Measurements from ENCODE around the gene ARPC2. TPM values are rescaled to one million over a fixed set of nuclear protein-coding genes. Genes with fewer than 3 reads are reported as not detected.

The ARPC2 gene
- total RNA-seq, 1 experiment from 2014 or later: 499 TPM

DNA sequence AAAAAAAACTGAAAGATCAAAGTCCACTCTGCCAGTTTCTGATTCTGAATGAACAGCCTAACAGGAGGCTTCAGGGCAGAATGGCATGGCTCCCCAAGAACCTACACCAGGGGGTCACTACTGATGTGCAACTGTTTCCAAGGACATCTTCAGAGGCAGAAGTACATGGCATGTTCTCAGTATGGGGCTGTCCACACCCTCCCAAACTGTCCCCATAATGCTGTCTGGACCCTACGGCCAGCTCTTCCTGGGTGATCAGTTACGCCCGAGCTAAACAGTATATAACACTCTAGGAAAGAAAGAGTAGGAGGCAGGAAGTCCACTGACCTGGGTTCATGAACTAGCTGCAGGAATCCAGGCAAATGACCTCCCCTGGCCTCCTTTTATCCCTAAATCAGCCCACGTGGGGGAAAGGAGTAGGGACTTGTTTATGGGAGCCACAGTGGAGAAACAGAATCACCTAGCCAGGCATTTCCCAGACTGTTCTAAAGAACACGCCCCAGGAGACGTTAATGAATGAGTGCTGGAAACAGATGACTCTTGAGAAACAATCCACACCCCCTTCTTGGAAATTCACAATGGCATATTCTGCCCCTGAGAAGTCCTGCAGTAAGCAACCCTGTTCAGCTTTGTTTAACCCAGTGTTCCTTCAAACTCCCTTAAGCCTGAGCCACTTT is 72.8 kb downstream of the ARPC2 start:
- peak; percentile 41 for DNase-seq (ENCODE audit: low read depth)

DNA sequence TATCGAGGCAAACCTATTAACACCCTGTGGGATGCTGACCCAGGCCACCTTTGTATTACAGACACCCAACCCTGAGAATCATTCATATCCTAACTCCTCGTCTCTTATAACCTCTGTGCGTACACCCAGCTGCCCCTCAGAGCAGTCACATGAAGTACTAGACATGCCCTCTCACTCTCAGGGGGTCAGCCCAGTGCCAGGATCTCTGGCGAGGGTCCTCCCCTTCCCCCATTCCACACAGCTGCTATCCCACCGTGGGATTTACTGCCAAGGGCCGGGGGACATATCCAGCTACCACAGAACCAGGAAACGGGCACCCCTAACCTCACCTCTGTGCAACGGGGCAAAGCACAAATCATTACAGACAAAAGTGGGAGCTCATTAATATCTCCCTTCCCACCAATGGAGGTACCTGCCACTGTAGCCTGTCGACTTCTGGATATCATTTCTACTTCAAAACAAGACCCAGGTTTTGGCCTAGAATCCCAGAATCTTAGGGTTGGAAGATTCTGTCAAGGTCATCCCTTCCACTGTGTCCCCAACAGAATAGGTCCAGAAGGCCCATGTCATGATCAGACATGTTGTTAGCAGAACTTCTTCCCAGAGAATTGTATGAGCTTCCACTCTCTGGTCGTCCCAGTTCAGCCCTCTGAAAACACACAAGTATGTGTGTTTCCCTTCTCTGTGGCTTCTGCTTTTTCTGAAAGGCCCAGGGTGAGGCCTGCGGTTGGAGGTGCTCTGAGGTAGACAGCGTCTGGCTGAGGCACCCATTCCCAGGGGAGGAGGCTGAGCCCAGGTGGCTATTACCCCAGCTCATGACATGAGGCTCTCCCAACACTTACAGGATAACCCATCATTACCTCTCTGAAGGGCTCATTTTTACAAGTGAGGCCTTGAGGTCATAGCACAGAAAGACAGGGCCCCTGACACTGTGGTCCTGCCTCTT is 73.6 kb downstream of the ARPC2 start:
- DNase-seq (ENCODE audit: low read depth): no peak

DNA sequence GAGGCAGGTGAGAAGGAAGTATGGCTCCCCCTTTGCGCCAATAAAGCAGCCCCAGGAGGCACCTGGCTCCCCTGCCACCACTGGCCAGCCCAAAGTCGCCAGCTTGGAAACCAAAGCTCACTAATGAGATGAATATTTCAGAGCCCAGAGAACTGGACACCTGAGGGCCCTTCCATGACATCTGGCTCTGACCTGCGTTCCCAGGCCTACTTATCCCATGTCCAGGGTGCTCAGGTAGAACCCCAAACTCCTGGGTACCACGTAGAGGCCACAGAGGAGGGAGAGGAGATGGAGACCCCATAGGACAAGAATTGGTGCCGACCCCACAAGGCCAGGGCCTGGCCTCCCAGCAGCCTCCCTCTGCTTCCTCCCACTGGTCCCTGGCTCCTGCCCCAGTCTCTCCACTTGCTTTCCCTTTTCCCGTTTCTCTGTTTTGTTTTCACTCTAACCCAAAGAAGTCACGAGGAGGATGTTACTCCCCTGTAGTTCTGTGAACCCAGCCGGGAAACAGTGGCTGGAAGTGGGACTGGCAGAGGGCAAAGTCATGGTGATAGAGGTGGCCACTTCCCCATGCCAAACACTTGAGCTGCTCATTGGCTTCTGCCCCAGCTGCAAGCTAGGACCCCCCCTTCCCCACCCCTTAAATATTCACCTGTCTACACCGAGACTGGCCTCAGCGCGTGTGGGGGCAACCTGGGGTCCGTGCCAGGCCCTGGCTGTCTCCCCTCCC is 74.5 kb downstream of the ARPC2 start:
- DNase-seq (ENCODE audit: low read depth): no peak

DNA sequence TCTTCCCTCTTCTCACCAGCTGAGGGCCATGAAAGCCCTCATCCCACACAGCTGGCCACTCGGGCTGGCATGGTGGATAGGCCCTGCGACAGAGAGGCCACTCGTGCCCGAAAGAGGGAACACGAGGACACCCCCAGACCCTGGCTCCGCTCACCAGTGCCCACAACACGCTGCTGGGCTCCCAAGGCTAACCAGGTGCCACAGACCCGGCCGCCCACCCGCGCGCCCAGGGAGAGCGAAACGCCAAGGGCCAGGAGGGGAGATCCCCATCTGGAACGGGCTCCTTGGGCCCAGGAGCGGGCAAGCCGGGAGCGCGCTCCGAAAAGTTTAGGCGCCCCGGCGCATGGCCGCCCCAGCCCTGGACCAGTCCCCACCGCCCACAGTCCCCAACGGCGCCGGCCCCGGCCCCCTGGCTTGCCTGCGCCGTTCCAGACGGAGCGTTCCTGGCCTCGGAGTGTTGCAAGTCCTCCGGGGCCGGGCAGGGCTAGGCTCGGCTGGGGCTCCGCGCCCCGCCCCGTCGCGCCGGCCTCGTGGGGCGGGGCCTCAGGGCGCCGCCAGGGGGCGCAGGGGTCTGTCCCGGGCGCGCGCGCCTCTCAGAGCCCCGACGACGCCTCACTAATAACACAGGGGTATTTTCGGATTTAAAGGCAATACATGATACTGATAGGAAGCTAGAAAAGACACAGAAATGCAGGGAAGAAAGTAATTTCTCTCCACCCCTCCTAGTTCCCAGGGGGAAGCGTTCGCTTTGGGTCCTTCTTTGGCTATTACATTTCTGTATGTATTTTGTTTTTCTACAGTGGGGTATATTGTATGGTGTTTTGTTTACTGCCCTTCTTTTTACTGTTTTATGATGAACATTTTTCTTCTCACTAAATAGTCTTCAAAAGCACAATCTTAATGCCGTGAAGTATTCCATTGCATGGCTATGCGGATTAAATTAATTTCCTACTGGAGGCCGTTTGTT is 75.3 kb downstream of the ARPC2 start, which contains the start of gene TMBIM1:
TMBIM1 (minus strand) TSS at position 456 of the 967 bp plus-strand sequence. CDS start 10,362 bp downstream, outside the sequence.
- DNase-seq (ENCODE audit: low read depth): peak; percentile 67

DNA sequence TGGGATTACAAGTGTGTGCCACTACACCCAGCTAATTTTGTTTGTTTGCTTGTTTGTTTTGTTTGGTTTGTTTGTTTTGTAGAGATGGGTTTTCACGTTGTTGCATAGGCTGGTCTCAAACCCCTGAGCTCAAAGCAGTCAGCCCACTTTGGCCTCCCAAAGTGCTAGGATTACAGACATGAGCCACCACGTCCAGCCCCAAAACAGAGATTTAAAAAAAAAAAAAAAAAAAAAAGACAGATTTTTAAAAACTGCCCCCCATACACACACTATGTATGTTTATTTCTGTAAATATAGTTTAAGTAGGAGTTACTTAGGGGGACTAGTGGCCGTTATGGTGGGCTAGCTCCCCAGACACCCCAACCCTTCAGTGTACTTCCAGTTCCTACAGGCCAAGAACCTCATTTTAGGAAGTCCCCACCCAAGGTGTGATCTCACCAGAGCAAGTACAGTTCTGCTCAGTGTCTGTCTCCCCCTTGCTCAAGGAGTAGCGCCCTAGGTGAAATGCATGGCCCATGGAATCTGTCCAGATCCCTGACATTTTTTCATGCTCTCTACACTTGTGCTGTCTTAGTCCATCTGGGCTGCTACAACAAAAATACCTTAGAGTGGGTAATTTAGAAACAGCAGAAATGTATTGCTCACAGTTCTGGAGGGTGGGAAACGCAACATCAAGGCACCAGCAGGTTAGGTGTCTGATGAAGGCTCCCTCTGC is 76.9 kb downstream of the ARPC2 start:
- DNase-seq (ENCODE audit: low read depth): no peak

DNA sequence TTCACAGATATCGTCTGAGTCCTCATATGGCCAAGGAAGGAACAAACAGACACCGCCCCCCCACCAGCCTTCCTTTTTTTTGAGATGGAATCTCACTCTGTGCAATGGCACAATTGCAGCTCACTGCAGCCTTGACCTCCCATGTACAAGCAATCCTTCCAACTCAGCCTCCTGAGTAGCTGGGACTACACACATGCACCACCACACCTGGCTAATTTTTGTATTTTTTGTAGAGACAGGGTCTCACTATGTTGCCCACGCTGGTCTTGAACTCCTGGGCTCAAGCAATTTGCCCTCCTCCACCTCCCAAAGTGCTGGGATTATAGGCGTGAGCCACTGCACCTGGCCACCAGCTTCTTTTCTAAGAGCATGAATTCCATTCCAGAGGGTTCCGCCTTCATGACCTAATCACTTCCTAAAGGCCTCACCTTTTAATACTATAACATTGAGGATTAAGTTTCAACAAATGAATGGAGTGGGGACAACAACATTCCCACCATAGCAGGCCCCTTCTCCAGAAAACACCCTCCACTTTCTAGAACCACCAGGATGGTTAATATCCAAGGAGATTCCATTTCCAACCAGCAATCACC is 77.5 kb downstream of the ARPC2 start:
- DNase-seq (ENCODE audit: low read depth): no peak

DNA sequence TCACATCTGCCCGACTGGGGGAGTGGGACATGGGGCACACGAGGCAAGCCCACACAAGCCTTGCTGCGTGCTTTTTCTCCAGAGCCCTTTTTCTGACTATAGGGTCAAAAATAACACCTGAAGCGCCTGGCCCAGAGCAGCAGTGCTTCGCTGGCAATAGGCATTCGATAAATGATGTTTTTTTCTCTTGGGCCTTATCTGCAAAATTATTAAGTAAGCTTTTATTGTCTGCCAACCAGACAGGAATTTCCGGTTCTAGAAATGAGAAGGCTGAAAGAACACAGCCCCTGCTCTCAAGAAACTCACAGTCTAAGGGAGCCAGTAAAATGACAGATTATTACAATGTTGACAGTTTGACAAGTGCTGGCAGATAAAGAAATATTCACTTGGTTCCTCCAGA is 78.0 kb downstream of the ARPC2 start:
- DNase-seq (ENCODE audit: low read depth): no peak

DNA sequence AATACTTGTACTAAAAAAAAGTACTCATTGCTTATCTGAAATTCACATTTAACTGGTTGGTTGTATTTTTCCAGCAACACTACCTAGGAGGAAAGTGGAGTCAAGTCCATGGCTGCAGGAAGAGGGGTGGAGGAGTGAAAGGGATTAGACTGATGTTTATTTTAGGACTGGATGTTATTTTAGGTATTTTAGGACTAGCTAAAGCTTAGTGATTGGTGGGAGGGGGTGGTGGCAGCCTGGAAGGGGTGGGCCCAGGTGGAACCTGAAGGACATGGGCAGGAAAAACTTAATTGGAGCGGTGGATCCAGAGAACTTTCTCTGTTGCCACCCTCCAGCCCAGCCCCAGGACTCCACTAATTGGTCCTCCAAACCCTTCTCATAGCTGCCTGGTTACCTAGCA is 79.2 kb downstream of the ARPC2 start:
- DNase-seq (ENCODE audit: low read depth): no peak

DNA sequence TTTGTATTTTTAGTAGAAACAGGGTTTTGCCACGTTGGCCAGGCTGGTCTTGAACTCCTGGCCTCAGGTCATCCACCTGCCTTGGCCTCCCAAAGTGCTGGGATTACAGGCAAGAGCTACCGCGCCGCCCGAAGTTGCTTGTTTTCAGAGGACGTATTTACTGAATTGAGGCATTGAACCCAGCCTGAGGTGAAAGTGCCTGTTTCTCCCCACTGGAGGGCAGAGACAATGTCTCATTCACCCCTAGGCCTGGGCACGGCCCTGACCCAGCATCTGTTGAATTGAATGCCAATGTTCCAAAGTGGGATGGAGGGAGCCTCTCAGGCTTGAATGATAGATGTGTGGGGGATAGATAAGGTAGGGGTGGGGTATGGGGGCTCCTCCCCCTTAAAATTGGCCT is 79.9 kb downstream of the ARPC2 start:
- no peak for DNase-seq (ENCODE audit: low read depth)

DNA sequence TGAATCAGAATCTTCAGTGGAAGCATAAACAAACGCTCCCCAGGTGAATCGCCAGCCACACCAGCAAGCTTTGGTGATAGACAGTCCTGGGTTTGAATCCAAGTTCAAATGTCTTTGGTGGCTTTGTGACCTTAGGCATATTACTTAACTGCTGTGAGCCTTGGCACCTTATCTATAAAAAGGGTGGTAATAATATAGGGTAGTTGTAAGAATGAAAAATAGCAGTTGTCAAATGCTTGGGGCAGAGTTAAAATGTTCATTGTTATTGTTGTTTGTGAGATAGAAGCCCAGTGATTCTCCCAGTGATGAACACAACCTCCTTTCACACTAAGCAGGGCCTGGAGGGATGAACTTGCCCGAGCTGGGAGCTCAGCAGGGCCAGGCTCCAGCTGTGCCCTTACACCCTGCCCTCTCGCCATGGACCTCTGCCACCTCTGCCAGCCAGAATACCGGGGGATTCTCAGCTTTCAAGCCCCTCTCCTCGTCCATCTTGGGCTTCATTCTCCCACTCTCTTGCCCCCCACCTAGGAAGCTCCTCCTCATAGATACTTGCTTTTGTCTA is 81.4 kb downstream of the ARPC2 start:
- DNase-seq (ENCODE audit: low read depth): no peak

DNA sequence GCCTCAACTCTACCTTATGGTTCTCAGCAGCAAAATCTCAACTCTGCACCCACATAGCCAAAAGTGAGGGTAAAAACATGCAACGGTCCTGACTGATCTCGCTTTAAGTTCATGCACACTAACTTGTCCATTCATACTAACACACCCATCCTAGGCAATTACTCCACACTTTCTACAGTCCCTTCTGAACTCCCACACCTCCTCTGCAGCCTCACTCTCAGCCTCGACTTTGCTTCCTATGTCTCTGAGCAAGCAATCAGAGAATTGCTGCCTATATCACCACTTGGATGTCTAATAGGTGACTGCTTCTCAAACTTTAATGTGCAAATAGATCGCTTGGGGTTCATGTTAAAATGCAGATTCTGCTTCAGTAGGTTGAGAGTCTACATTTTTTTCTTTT is 83.2 kb downstream of the ARPC2 start:
- no peak for DNase-seq (ENCODE audit: low read depth)

DNA sequence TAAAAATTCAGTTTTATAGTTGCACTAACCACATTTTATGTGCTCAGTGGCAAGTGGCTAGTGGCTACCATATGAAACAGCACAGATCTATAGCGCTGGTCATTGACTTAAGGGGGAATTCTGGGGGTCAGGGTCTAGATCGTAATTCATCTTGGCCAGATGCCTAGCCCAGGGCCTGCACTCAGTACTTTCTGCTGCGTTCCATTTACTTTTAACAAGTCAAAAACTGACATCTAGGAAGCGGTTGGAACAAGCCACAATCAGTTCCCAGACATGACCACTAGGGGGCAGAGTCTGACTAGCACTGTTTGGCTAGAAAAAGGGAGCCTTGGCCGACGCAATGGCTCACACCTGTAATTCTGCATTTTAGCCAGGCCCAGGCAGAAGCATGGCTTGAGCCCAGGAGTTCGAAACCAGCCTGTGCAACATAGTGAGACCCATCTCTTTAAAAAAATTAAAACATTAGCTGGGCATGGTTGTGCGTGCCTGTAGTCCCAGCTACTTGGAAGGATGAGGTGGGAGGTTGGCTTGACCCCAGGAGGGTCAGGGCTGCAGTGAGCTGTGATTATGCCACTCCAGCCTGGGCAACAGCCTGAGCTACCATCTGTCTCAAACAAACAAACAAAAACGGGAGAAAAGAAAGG is 84.3 kb downstream of the ARPC2 start:
- peak; percentile 77 for DNase-seq (ENCODE audit: low read depth)

Other genes with a start within 250 kb of the ARPC2 start
- gene TNS1, start 214.2 kb upstream of the ARPC2 start, total RNA-seq (2014; rRNA removed): 47.8 and 53.4 TPM in 2 replicates
- not detected in 2 replicates for gene RUFY4, start 147.9 kb upstream of the ARPC2 start, total RNA-seq (2014; rRNA removed)
- gene CXCR2, start 91.2 kb upstream of the ARPC2 start, total RNA-seq (2014; rRNA removed): not detected in 2 replicates
- gene CXCR1, start 50.2 kb upstream of the ARPC2 start, total RNA-seq (2014; rRNA removed): not detected in 2 replicates
- 0.06 TPM in 1 of 2 replicates, not detected in the other for gene GPBAR1, start 43.8 kb downstream of the ARPC2 start, total RNA-seq (2014; rRNA removed)
- gene AAMP, start 52.9 kb downstream of the ARPC2 start, total RNA-seq (2014; rRNA removed): 168 and 170 TPM in 2 replicates
- 39.6 and 54.2 TPM in 2 replicates for gene PNKD, start 53.3 kb downstream of the ARPC2 start, total RNA-seq (2014; rRNA removed)
- gene TMBIM1, start 75.3 kb downstream of the ARPC2 start, total RNA-seq (2014; rRNA removed): 148 and 158 TPM in 2 replicates
- gene CATIP, start 139.7 kb downstream of the ARPC2 start, total RNA-seq (2014; rRNA removed): not detected in 2 replicates
- gene SLC11A1, start 165.1 kb downstream of the ARPC2 start, total RNA-seq (2014; rRNA removed): 0.11 and 0.13 TPM in 2 replicates
- gene CTDSP1, start 182.7 kb downstream of the ARPC2 start, total RNA-seq (2014; rRNA removed): 69.7 and 74.1 TPM in 2 replicates
- not detected in 2 replicates for gene VIL1, start 201.9 kb downstream of the ARPC2 start, total RNA-seq (2014; rRNA removed)